Suppressor macrophage treated with lipopolysaccharide for 4 hours (primary cell): ENCODE measurements around the gene SCAMP3.
"Not testable (repeated sequence)": the region's sequence is repeated elsewhere in the genome, so short reads cannot be mapped to it uniquely, and the experiment has no call there.

Source experiments
- DNase-seq: peaks from one replicate; pipeline ENCODE4 v3.0.0-alpha.2; 2020

Gene SCAMP3

GRCh38 chr1:155261852-155262673 lies at the start of gene SCAMP3:
Gene SCAMP3 (minus strand): TSS chr1:155262360. CDS start chr1:155262151, 209 bp downstream.
- peak; percentile 99 for DNase-seq

- peak; percentile 21 for DNase-seq
Observed at GRCh38 chr1:155309423-155310021, 47.4 kb upstream of the SCAMP3 start.

- DNase-seq = peak; percentile 99
Observed at GRCh38 chr1:155308493-155309422, 46.6 kb upstream of the SCAMP3 start, which contains the start of gene FDPS. Gene FDPS (plus strand): TSS chr1:155308866. CDS start chr1:155309790, 924 bp downstream.

DNA sequence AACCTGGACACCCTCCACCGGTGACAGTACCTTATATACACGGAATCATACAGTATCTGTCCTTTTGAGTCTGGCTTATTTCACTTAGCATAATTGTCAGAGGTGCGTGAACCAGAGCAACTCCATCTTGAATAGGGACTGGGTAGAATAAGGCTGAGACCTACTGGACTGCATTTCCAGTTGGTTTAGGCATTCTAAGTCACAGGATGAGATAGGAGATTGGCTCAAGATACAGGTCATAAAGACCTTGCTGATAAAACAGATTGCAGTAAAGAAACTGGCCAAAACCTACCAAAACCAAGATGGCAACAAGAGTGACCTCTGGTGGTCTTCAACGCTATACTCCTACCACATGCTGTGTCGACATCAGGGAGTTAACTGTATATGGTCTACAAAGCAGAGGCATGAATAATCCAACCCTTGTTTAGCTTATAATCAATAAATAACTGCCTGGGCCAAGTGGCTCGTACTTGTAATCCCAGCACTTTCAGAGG lies 45.1 kb upstream of the SCAMP3 start:
- DNase-seq = peak; percentile 55

DNA sequence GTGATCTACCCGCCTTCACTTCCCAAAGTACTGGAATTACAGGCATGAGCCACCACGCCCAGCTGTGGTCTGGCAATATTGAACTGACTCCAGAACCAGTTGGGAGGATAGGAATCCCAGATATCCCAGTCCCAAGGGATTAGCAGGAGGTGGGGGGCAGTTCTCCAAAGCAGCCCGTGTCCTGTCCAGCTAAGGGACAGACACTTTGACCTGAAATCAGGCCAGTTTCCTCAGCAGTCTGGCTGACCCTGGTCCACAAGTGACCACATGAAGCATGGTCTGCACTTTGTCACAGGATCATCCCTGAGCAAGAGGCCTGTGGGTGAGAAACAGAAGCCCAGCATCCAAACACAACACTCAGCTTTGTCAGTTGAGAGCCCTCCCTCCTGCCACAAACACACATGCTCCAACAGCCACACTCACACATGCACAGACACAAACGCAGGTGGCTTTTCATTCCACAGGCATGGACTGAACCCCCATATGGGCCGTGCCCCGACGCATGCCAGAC lies 43.8 kb upstream of the SCAMP3 start:
- DNase-seq = no peak

DNA sequence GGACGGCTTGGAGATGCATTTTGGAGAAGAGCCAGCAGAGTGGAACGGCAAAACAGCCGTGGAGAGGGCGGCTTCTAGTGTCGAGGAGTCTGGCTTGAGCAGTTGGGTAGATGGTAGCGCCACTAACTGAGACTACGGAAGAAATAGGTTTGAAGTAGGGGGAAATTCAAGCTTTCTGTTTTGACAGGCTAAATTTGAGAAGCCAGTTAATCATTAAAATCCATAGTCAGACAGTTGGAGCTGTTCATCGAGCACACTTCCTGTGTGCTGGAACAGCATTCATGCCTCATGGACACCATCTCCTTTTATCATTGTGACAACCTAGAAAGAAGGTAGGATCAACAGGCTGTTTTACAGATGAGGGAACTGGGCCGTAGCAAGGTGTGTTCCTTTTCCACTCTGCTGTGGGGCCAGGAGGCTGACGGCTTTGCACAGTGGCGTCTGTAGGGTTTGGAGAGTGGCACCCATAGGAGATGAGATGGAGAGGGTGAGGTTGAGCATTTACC lies 42.5 kb upstream of the SCAMP3 start:
- DNase-seq = no peak

GRCh38 chr1:155301342-155301841 lies 39.2 kb upstream of the SCAMP3 start, which contains the start of gene PKLR:
Gene PKLR (minus strand): TSS chr1:155301438. CDS start chr1:155301395, 43 bp downstream.
- DNase-seq = no peak

- DNase-seq = no peak
Observed at GRCh38 chr1:155300553-155301329, 38.6 kb upstream of the SCAMP3 start.

DNA sequence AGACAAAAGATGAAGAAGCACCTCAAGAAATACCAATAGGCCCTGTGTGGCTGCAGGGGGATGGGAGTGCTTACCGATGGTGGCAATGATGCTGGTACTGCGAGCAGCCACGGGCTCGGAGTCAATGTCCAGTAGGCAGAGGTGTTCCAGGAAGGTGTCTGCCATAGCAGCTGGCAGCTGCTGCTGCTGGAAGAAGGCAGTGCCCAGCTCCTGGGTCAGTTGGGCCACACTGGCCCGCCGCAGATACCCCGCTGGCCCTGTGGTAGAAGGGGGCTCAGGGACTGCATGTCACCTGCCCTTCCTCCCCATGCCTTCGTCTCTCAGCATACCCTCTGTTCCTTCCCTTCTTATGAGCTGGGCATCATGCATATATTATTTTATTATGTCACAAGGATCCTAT lies 37.9 kb upstream of the SCAMP3 start:
- no peak for DNase-seq

DNA sequence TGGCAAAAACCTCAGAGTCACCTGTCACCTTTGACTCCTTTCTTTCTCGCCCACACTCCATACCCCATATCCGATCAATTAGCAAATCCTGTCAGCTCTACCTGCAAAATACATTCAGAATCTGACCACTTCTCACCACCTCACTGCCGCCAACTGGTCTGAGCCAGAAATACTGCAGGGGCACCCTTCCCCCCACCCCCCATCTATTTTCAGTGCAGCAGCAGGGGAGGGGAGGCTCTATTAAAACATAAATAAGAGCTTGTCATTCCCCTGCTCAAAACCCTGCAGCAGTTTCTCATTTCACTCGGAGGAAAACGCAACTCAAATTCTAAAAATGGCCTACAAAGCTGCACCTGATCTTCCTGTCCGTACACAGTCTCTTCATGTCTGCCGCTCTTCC lies 35.2 kb upstream of the SCAMP3 start:
- DNase-seq = no peak

- no peak for DNase-seq
Observed at GRCh38 chr1:155296661-155297060, 34.5 kb upstream of the SCAMP3 start.

DNA sequence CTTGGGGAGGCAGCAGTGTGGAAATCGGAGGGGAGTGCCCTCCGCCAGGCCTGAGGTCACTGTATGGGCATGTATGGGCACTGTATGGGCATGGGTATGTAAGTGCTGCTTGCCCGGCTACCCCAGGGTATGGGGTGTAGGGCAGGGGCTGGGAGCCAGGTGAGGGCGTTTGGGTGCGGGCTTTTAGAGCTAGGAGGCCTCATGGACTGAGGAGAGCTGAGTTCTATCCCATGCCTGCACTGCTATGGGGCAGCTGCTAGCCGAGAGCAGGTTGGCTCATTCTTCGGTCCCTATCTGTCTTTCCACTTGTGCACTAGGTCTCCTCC lies 33.7 kb upstream of the SCAMP3 start:
- DNase-seq = no peak

DNA sequence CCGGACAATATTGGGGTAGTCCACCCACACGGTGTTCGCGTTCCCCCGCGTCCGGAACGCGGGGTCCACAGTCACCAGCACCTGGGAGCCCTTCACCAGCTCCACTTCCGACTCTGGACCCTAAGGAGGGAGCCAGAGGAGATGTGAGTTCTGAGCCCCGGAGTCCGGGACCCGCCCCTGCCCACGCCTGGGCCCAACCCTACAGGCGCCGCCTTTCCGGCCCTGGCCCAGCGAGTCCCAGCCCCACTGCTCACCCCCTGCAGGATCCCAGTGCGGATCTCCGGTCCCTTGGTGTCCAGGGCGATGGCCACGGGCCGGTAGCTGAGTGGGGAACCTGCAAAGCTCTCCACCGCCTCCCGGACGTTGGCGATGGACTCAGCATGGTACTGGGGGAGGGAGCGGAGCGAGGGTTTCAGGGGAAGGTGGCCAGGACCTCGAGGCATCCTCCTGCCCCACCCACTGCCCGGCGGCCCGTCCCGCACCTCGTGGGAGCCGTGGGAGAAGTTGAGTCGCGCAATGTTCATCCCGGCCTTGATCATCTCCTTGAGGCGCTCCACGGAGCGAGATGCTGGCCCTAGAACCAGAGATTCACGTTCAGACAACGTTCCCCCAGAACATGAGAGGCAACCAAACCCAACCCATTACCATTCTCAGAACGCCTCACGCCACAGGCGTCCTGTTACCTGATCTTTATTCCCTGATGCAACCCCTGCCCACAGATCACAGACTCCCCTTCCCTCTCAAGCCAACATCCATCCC lies 33.2 kb upstream of the SCAMP3 start:
- no peak for DNase-seq

DNA sequence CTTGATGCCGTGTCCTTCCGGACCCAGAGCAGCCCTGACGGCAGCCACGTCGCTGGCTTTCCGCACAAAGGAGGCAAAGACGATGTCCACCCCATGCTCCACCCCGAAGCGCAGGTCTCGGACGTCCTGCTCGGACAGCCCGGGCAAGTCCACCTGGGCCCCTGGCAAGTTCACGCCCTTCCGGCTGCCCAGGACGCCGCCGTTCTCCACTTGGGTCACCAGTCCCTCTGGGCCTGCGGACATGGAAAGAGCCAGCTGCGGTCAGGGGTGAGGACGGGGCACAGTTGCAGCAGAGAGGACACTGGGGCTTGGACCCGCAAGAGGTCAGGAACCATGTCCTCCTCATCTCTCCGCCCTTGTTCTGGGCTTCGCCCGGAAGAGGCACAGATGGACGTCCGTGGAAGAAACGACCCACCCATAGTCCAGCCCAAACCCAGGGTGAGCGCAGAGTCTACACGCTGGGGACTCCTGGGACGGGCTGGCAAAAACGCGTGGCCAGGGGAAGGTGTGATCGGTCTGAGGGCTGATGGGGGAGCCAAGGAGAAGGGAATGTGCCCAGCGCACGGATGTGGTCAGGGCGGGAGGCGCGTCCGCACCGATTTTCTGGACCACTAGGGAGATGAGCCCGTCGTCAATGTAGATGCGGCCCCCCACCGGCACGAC lies 32.5 kb upstream of the SCAMP3 start:
- DNase-seq = no peak

DNA sequence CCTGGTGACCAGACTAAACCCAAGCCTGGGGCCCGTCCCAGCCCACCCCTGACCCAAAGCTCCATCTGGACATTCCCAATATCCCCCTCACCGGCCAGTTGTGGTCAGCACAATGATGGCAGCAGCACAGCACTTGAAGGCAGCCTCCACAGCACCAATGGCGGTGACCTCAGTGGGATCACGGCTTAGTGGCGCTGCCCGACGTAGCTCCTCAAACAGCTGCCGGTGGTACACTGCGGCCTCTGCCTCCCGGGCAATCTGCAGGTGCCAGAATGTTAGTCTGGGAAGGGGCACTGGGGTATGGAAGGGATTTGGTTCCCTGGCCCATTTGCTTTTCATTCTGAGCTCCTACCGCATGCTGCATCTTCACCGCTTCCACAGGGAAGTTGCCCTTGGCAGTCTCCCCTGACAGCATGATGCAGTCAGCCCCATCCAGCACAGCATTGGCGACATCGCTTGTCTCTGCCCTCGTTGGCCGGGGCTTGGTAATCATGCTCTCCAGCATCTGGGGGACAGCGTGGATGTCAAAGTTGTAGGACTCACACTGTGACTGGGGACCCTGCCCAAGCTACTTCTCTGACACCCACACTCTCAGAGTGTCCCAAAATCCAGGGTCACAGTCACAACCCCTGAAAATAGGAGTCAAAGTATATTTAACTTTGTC lies 31.1 kb upstream of the SCAMP3 start:
- no peak for DNase-seq

DNA sequence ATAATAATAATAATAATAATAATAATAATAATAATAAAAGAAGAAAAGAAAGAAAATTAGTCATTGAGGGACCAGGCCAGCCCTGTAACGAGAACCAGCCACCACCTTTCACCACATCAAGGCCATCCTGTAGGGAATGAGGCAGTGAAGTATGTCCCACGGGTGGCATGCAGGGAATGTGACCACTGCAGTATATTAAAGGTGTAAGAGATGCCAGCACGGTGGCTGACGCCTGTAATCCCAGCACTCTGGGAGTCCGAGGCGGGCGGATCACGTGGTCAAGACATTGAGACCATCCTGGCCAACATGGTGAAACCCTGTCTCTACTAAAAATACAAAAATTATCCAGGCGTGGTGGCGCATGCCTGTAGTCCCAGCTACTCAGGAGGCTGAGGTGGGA lies 28.8 kb upstream of the SCAMP3 start:
- DNase-seq = not testable (repeated sequence)

- no peak for DNase-seq
Observed at GRCh38 chr1:155287987-155288543, 25.9 kb upstream of the SCAMP3 start.

DNA sequence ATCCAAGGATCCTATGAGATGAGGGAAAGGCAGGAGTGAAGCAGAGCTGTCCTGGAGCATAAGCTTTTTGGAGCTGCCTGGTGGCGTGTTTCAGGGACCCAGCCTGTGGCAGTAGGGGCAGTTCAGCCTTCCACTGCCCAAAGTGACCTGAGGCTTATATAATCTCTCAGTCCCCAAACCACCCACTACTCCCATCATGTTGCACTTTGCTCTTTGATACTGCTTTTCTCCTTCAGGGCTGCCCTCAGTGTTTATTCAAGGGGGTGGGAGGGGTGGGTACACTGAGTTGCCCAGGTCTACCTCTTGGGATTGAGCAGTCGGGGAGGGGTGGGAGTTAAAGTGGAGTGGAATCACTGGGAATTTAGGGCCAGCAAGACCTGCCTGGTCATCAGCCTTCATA lies 24.4 kb upstream of the SCAMP3 start:
- no peak for DNase-seq

DNA sequence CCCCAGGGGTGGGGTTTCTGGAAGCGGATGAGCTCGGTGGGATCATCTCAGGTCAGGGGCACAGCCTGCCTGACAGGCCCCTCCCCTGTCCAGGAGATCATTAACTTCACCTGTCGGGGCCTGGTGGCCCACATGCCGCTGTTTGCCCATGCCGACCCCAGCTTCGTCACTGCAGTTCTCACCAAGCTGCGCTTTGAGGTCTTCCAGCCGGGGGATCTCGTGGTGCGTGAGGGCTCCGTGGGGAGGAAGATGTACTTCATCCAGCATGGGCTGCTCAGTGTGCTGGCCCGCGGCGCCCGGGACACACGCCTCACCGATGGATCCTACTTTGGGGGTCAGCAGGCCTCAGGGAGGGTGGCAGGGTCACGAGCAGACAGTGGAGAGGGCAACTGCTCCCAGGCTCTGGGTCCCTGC lies 23.5 kb upstream of the SCAMP3 start:
- no peak for DNase-seq
